ENCODE results near the gene CST9. TPM values are rescaled to one million over a fixed set of nuclear protein-coding genes. Genes with fewer than 3 reads are reported as not detected.
"Not testable (repeated sequence)": the region's sequence is repeated elsewhere in the genome, so short reads cannot be mapped to it uniquely, and the experiment has no call there.

CST9 gene
- total RNA-seq, 1 experiment from 2014 or later = not detected

GRCh38 chr20:23622839-23623343 lies 17.2 kb upstream of the CST9 start:
- no peaks in the 10 kb centered on the region for H3K36me3 ChIP-seq (ENCODE audit: control insufficient read depth, insufficient read depth, low read length)
- peak; percentile 91 for ATAC-seq
- POLR2A ChIA-PET = no interaction called here
- no peak overlapping the region for H3K27ac ChIP-seq (ENCODE audit: low read length)
- no TSS peak for BruUV-seq (replicated peaks)
- no peaks in the 10 kb centered on the region for H3K9me3 ChIP-seq (ENCODE audit: control insufficient read depth, insufficient read depth, low read depth, low read length)
- no peaks in the 10 kb centered on the region for H3K27me3 ChIP-seq (ENCODE audit: control insufficient read depth, insufficient read depth, low read length)
- DNase-seq (ENCODE audit: low read depth, low spot score) = peak; percentile 41
- TF ChIP-seq SIN3A (IDR thresholded peaks at IDR 0.05; ENCODE audit: borderline replicate concordance, insufficient read depth, low read depth, low read length) (no peak), REST (IDR thresholded peaks at IDR 0.05; ENCODE audit: insufficient read depth in 1 of 2, low read depth in 2 of 2, low read length in 1 of 2) (no peak), TCF7L2 (IDR thresholded peaks at IDR 0.05; ENCODE audit: low read depth, low read length) (no peak), CTCF (IDR thresholded peaks at IDR 0.05) (no peak), POLR2AphosphoS5 (IDR thresholded peaks at IDR 0.05; ENCODE audit: low read depth, low read length) (no peak)
- no peaks in the 10 kb centered on the region for H3K4me1 ChIP-seq (ENCODE audit: control insufficient read depth, insufficient read depth, low read length)
- CTCF ChIA-PET = interaction anchor here (0.7 kb wide), 1 partner anchor 237 kb away, joined by 7 read pairs; no protein-coding TSS in a partner anchor
- intact Hi-C loops (cut with micrococcal nuclease; ENCODE audit: unreplicated experiment) (no loop called here), in situ Hi-C loops (cut with HindIII; ENCODE audit: low pct_unique_long_range_greater_than_20kb, low sequenced_read_pairs) (no loop called here)
- H3K4me3 ChIP-seq (ENCODE audit: low read depth in 2 of 2, low read length in 2 of 2) = peak overlapping the region; percentile 25 to 44

- H3K9me3 ChIP-seq (ENCODE audit: control insufficient read depth, insufficient read depth, low read depth, low read length); H3K4me1 ChIP-seq (ENCODE audit: control insufficient read depth, insufficient read depth, low read length); H3K36me3 ChIP-seq (ENCODE audit: control insufficient read depth, insufficient read depth, low read length); DNase-seq (ENCODE audit: low read depth, low spot score); BruUV-seq (replicated peaks); H3K27ac ChIP-seq (ENCODE audit: low read length); H3K27me3 ChIP-seq (ENCODE audit: control insufficient read depth, insufficient read depth, low read length); POLR2A ChIA-PET; H3K4me3 ChIP-seq (ENCODE audit: low read depth in 2 of 2, low read length in 2 of 2); ATAC-seq; intact Hi-C loops (cut with micrococcal nuclease; ENCODE audit: unreplicated experiment); in situ Hi-C loops (cut with HindIII; ENCODE audit: low pct_unique_long_range_greater_than_20kb, low sequenced_read_pairs): not testable (repeated sequence)
- CTCF ChIA-PET = interaction anchor here (0.7 kb wide), 1 partner anchor 236 kb away, joined by 7 read pairs; no protein-coding TSS in a partner anchor
These were observed 16.7 kb upstream of the CST9 start for GRCh38 chr20:23622401-23622800.

GRCh38 chr20:23620670-23621386 lies 15.1 kb upstream of the CST9 start:
- H3K27me3 ChIP-seq (ENCODE audit: control insufficient read depth, insufficient read depth, low read length); H3K36me3 ChIP-seq (ENCODE audit: control insufficient read depth, insufficient read depth, low read length); H3K27ac ChIP-seq (ENCODE audit: low read length); ATAC-seq; H3K4me3 ChIP-seq (ENCODE audit: low read depth in 2 of 2, low read length in 2 of 2); DNase-seq (ENCODE audit: low read depth, low spot score); in situ Hi-C loops (cut with HindIII; ENCODE audit: low pct_unique_long_range_greater_than_20kb, low sequenced_read_pairs); H3K9me3 ChIP-seq (ENCODE audit: control insufficient read depth, insufficient read depth, low read depth, low read length); POLR2A ChIA-PET; H3K4me1 ChIP-seq (ENCODE audit: control insufficient read depth, insufficient read depth, low read length); intact Hi-C loops (cut with micrococcal nuclease; ENCODE audit: unreplicated experiment); BruUV-seq (replicated peaks); CTCF ChIA-PET: not testable (repeated sequence)

Measured in Panc1 (cell line).